ENCODE results near the gene IQSEC1.

The IQSEC1 gene

DNA sequence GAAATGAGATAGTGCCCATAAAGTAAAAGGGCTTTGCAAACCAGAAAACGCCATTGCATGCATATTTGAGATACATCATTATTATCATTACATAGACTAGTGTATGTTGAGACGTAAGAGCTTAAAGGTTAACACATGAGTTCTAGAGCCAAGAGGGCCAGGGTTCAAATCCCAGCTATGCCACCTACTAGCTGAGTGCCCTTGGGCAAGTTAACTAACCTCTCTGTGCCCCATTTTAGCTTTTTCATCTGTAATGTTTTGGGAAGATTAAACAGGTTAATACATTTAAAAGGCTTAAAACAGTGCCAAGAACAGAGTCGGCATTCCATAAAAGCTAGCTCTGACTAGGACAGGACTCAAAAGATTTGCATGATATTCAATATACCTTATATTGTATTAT, 22.8 kb downstream of the IQSEC1 start:
- no peak overlapping the region for H3K4me3 ChIP-seq (ENCODE audit: insufficient read depth, low read depth, low read length, poor library complexity, severe bottlenecking)
- H3K4me1 ChIP-seq (ENCODE audit: control insufficient read depth, insufficient read depth, low read length, poor library complexity, severe bottlenecking), result no peaks in the 10 kb centered on the region
- H3K36me3 ChIP-seq (ENCODE audit: control insufficient read depth, insufficient read depth, low read length), result no peaks in the 10 kb centered on the region
- H3K9me3 ChIP-seq (ENCODE audit: control insufficient read depth, low read length), result no peaks in the 10 kb centered on the region
- H3K27me3 ChIP-seq (replicated peaks; ENCODE audit: control insufficient read depth, insufficient read depth, low read length, poor library complexity, severe bottlenecking), result no peaks in the 10 kb centered on the region
- no peak for DNase-seq
- H3K27ac ChIP-seq (ENCODE audit: insufficient read depth, low read length, poor library complexity, severe bottlenecking), result no peak overlapping the region

DNA sequence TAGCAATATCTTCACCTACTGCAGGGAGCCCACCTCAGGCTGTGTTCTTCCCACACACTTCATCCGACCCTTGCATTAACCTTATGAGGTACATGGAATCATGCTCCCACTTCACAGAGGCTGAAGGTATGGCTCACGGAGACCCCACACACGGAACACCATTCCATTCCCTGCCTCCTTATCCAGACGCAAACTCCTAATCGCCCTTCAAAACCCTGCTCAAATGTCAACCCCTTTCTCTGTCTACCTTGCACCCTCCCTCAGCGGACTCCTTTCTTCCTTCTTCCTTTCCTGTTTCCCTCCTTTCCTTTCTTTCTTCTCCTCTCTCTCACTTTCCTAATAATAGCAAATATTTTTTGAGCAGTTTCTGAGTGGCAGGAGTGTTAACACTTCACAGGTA, 23.8 kb downstream of the IQSEC1 start:
- Histone ChIP-seq H3K36me3 (ENCODE audit: control insufficient read depth, insufficient read depth, low read length) (no peaks in the 10 kb centered on the region), H3K9me3 (ENCODE audit: control insufficient read depth, low read length) (no peaks in the 10 kb centered on the region), H3K27me3 (replicated peaks; ENCODE audit: control insufficient read depth, insufficient read depth, low read length, poor library complexity, severe bottlenecking) (no peaks in the 10 kb centered on the region), H3K4me1 (ENCODE audit: control insufficient read depth, insufficient read depth, low read length, poor library complexity, severe bottlenecking) (no peaks in the 10 kb centered on the region), H3K4me3 (ENCODE audit: insufficient read depth, low read depth, low read length, poor library complexity, severe bottlenecking) (no peak overlapping the region), H3K27ac (ENCODE audit: insufficient read depth, low read length, poor library complexity, severe bottlenecking) (no peak overlapping the region)
- DNase-seq, result no peak

DNA sequence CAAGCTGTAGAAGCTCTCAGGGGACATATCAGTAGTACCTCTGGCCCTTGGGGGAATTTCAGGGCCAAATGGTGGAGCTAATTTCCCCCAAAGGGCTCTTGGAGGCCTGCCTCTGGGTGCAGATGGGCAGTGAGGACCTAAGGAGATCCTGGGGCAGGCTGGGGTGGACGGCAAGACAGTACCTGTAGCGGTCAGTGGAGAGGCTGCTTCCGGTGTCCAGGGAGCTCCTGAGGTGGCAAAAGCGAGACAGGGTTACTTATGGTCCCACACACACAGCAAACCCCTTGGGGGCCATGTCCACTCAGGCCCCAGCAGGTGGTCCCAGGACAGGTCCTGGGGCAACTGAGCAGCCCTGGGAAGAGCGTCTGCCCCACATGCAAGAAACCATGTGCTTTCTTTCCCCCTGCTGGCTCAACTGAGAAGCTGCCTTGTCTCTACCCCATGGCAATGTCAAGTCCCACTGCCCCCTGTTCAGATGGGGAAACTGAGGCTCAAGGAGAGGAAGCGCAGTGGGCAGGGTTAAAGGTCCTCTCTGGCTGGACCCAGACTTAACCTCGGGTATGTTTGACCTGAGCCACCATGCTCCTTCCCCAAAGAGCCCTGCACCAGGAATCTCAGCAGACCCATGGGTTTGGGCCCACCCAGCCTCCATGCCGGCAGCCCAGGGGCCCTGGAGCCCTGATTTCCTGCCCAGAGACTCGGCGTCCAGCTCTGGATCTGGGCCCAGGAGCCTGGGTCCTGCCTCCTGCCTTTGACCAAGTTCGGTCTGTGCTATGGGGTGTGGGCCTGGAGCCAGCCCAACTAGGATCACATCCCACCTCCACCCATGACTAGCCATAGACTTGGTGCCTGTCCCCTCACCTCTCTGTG, 25.7 kb downstream of the IQSEC1 start:
- no peaks in the 10 kb centered on the region for H3K4me1 ChIP-seq (ENCODE audit: control insufficient read depth, insufficient read depth, low read length, poor library complexity, severe bottlenecking)
- no peak for DNase-seq
- no peaks in the 10 kb centered on the region for H3K36me3 ChIP-seq (ENCODE audit: control insufficient read depth, insufficient read depth, low read length)
- H3K4me3 ChIP-seq (ENCODE audit: insufficient read depth, low read depth, low read length, poor library complexity, severe bottlenecking), result no peak overlapping the region
- no peaks in the 10 kb centered on the region for H3K9me3 ChIP-seq (ENCODE audit: control insufficient read depth, low read length)
- H3K27me3 ChIP-seq (replicated peaks; ENCODE audit: control insufficient read depth, insufficient read depth, low read length, poor library complexity, severe bottlenecking), result no peaks in the 10 kb centered on the region
- no peak overlapping the region for H3K27ac ChIP-seq (ENCODE audit: insufficient read depth, low read length, poor library complexity, severe bottlenecking)

DNA sequence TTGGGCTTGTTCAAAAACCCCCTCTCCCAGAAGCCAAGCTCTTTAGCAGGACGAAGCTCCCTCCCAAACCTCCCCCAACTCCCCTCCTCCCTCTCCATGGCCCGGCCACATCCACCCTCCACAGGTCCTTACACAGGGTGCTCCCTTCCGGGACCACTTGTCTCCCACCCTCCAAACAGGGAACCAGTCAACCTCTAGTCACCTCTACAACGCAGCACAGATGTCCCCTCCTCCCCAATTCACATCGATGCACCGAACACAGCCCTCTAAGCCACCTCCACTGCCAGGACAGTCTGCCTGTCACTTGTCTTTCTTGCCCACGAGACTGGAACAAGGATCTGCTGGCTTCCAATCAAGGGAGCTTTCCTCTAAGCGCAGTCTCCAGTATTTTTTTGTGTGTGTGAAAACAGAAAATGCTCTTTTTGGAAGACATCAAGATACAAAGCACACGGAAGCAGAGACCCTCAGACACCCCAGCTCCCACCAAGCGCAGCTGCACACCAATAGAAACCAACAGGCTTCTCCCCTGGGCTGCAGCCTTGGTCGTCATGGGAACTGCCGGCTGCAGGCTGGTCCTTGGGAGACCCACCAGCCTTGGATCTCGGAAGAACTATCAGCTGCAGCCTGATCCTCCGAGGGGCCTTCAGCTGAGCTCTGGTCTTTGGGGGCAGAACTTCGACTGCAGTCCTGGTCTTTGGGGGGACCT, 26.5 kb downstream of the IQSEC1 start:
- Histone ChIP-seq H3K9me3 (ENCODE audit: control insufficient read depth, low read length) (no peaks in the 10 kb centered on the region), H3K27ac (ENCODE audit: insufficient read depth, low read length, poor library complexity, severe bottlenecking) (no peak overlapping the region), H3K4me3 (ENCODE audit: insufficient read depth, low read depth, low read length, poor library complexity, severe bottlenecking) (no peak overlapping the region), H3K4me1 (ENCODE audit: control insufficient read depth, insufficient read depth, low read length, poor library complexity, severe bottlenecking) (no peaks in the 10 kb centered on the region), H3K36me3 (ENCODE audit: control insufficient read depth, insufficient read depth, low read length) (no peaks in the 10 kb centered on the region), H3K27me3 (replicated peaks; ENCODE audit: control insufficient read depth, insufficient read depth, low read length, poor library complexity, severe bottlenecking) (no peaks in the 10 kb centered on the region)
- DNase-seq, result no peak

DNA sequence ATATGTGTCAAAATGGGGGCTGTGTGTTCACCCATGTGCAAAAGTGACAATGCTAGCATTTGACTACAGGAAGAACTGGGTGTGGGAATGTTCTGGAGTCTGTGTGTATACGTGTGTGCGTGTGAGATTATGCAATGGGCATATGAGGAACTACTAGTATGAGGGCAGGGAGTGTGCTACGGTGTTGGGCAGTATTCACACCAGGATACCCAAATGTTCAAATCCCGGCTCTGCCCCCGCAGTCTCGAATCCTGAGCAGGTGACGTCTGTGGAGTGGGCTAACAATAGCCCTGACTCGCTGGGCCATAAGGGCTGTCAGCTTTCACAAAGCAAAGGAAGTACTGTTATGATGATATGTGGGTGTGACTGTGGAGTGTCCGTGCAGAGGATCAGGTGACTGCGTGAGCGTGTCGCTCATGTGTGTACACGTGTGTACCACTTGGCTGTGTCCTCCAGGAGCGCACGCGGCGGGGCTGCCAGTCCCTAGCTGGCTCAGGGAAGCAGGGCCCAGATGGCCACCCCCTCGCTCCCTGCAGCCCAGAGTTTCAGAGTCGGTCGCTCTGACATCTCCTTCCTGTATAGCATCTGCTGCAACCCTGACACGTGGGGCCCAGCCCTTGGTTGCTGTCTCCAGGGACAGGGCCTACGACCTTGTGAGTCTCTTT, 27.2 kb downstream of the IQSEC1 start:
- H3K4me3 ChIP-seq (ENCODE audit: insufficient read depth, low read depth, low read length, poor library complexity, severe bottlenecking), result no peak overlapping the region
- no peak for DNase-seq
- no peaks in the 10 kb centered on the region for H3K36me3 ChIP-seq (ENCODE audit: control insufficient read depth, insufficient read depth, low read length)
- no peaks in the 10 kb centered on the region for H3K9me3 ChIP-seq (ENCODE audit: control insufficient read depth, low read length)
- no peaks in the 10 kb centered on the region for H3K4me1 ChIP-seq (ENCODE audit: control insufficient read depth, insufficient read depth, low read length, poor library complexity, severe bottlenecking)
- H3K27me3 ChIP-seq (replicated peaks; ENCODE audit: control insufficient read depth, insufficient read depth, low read length, poor library complexity, severe bottlenecking), result no peaks in the 10 kb centered on the region
- no peak overlapping the region for H3K27ac ChIP-seq (ENCODE audit: insufficient read depth, low read length, poor library complexity, severe bottlenecking)

DNA sequence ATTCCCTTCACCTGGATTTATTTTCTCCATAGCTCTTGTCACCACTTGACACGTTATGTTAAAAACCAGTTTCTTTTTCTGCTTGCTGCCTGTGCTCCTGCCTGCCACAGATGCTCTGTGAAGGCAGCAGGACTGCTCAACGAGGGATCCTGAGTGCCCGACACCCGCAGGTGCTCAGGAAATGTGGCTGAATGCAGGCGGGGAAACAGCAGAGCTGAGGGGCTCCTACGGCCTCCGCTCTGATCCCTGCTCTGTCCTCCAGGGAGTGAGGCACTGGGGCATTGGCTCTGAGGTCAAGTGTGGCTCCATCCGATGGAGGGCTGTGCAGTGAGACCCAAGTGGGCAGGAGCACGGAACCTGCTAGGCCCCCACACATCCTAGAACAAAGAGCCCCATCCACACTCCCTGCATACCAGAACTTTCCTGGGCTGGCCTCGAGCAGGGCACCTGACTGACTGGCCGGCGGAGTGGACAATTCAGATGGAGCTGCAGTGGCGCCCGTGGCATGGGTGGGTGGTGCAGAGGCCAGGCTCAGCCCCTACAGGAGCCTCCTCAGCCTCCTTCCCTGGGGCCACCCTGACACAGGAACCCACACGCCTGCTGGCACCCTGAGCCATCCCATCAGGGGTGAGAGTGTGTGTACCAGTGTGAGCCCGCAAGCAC, 27.9 kb downstream of the IQSEC1 start:
- Histone ChIP-seq H3K9me3 (ENCODE audit: control insufficient read depth, low read length) (no peaks in the 10 kb centered on the region), H3K27me3 (replicated peaks; ENCODE audit: control insufficient read depth, insufficient read depth, low read length, poor library complexity, severe bottlenecking) (no peaks in the 10 kb centered on the region), H3K27ac (ENCODE audit: insufficient read depth, low read length, poor library complexity, severe bottlenecking) (no peak overlapping the region), H3K4me3 (ENCODE audit: insufficient read depth, low read depth, low read length, poor library complexity, severe bottlenecking) (no peak overlapping the region), H3K36me3 (ENCODE audit: control insufficient read depth, insufficient read depth, low read length) (no peaks in the 10 kb centered on the region), H3K4me1 (ENCODE audit: control insufficient read depth, insufficient read depth, low read length, poor library complexity, severe bottlenecking) (no peaks in the 10 kb centered on the region)
- DNase-seq, result no peak

DNA sequence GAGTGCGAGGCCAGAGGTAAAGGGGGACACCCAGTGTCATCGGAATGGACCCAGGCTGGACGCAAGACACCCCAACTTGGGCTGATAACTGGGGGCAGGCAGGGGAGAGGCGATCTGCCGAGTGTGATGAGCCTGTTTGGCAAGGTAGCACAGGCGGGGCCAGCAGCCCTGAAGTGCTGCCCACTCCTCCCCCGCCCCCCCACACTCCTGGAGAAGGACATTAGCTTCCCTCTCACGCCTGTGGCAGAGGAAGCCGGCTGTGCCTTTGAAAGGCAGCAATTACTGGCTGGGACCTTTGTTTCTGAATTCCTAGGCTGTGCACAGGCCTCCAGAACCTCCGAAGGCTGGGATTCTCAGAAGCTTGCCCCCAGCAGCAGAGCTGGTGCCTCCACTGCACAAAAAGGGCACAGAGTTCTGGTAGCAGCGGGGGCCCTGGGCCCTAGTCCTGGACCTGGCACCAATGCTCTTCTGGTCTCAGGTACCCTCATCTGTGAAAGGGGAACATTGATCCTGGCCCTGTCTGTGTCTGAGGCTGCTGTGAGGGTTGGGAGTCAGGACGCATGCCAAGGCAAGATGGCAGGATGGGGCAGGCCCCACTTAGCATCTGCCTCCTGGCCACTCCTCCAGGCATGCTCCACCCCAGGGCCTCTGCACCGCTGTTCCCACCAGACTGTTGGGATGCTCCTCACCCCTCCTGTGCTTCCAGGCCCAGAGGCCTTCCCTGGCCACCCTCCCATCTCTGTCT, 28.6 kb downstream of the IQSEC1 start:
- Histone ChIP-seq H3K36me3 (ENCODE audit: control insufficient read depth, insufficient read depth, low read length) (no peaks in the 10 kb centered on the region), H3K4me3 (ENCODE audit: insufficient read depth, low read depth, low read length, poor library complexity, severe bottlenecking) (no peak overlapping the region), H3K27ac (ENCODE audit: insufficient read depth, low read length, poor library complexity, severe bottlenecking) (no peak overlapping the region), H3K4me1 (ENCODE audit: control insufficient read depth, insufficient read depth, low read length, poor library complexity, severe bottlenecking) (no peaks in the 10 kb centered on the region), H3K9me3 (ENCODE audit: control insufficient read depth, low read length) (no peaks in the 10 kb centered on the region), H3K27me3 (replicated peaks; ENCODE audit: control insufficient read depth, insufficient read depth, low read length, poor library complexity, severe bottlenecking) (no peaks in the 10 kb centered on the region)
- DNase-seq, result no peak

DNA sequence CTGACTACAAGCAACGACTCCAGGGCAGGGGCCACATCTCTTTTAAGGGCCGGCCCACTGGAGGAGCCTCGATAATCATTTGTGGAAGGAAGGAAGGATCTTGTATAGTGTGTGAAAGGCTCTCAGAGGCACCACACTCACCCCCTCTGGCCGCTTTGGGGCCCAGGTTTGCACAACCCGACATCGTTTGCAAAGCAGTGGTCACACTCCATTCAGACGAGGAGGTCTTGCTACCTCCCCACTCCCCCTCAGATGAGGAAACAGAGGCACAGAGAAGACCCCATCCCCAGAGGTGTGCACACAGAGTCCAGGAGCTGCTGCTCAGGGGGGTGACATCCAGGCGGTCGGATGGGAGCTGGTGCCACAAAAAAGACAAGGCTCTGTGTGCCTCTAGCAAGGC, 29.6 kb downstream of the IQSEC1 start:
- Histone ChIP-seq H3K27me3 (replicated peaks; ENCODE audit: control insufficient read depth, insufficient read depth, low read length, poor library complexity, severe bottlenecking) (no peaks in the 10 kb centered on the region), H3K4me3 (ENCODE audit: insufficient read depth, low read depth, low read length, poor library complexity, severe bottlenecking) (no peak overlapping the region)

DNA sequence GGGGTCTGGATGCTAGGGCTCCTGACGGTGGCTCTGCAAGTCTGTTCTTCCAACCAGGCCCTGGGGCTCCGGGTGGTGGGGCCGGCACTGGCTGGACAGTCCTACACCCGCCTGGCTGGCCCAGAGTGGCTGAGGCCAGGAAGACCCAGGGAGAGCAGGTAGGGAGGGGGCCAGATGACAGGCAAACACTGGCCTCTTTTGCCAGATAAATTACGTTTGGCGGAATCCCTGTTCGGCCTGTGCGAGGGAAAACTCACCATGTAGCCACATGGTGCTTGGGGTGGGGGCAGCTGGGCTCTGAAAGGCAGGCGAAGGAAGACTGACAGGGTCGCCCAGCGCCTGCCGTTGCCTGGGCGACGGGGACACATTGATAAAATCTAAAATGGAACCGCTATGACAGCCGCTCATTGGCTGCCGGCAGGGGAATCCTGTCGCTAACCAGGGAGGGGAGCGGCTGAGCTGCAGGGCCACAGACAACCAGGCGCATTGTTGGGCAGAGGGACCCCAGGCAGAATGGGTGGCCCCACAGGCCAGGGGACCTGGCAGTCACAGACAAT, 30.4 kb downstream of the IQSEC1 start:
- no peak for DNase-seq
- H3K27ac ChIP-seq (ENCODE audit: insufficient read depth, low read length, poor library complexity, severe bottlenecking), result no peak overlapping the region

More for the DNA sequence above, 29.6 kb downstream of the IQSEC1 start:
- H3K4me1 ChIP-seq (ENCODE audit: control insufficient read depth, insufficient read depth, low read length, poor library complexity, severe bottlenecking), result no peaks in the 10 kb centered on the region
- H3K36me3 ChIP-seq (ENCODE audit: control insufficient read depth, insufficient read depth, low read length), result no peaks in the 10 kb centered on the region
- H3K27ac ChIP-seq (ENCODE audit: insufficient read depth, low read length, poor library complexity, severe bottlenecking), result no peak overlapping the region
- no peaks in the 10 kb centered on the region for H3K9me3 ChIP-seq (ENCODE audit: control insufficient read depth, low read length)
- no peak for DNase-seq

More for the DNA sequence above, 30.4 kb downstream of the IQSEC1 start:
- Histone ChIP-seq H3K4me3 (ENCODE audit: insufficient read depth, low read depth, low read length, poor library complexity, severe bottlenecking) (no peak overlapping the region), H3K27me3 (replicated peaks; ENCODE audit: control insufficient read depth, insufficient read depth, low read length, poor library complexity, severe bottlenecking) (no peaks in the 10 kb centered on the region), H3K36me3 (ENCODE audit: control insufficient read depth, insufficient read depth, low read length) (no peaks in the 10 kb centered on the region), H3K4me1 (ENCODE audit: control insufficient read depth, insufficient read depth, low read length, poor library complexity, severe bottlenecking) (no peaks in the 10 kb centered on the region), H3K9me3 (ENCODE audit: control insufficient read depth, low read length) (no peaks in the 10 kb centered on the region)
